ENCODE results near the gene BICC1. TPM values are rescaled to one million over a fixed set of nuclear protein-coding genes. Genes with fewer than 3 reads are reported as not detected.

BICC1 gene
- total and polyA plus RNA-seq, 4 donors: 0.82 to 6.1 (median 4.5) TPM

- no peak for DNase-seq (ENCODE audit: low spot score)
- WGBS: 85% methylated on average over 4 of the region's 4 CpGs
- Histone ChIP-seq H3K9ac (ENCODE audit: low read depth in 1 of 2, low read length in 2 of 2) (no peak overlapping the region), H3K27me3 (ENCODE audit: control insufficient read depth in 4 of 4, insufficient read depth in 4 of 4, low read length in 3 of 4) (no peaks in the 10 kb centered on the region), H3K36me3 (ENCODE audit: control insufficient read depth in 4 of 4, insufficient read depth in 3 of 4, low read depth in 1 of 4, low read length in 3 of 4) (no peaks in the 10 kb centered on the region), H3K4me1 (ENCODE audit: control insufficient read depth in 4 of 4, insufficient read depth in 4 of 4, low read length in 3 of 4) (no peaks in the 10 kb centered on the region), H3K27ac (ENCODE audit: low read depth in 1 of 2, low read length in 2 of 2) (no peak overlapping the region), H3K9me3 (ENCODE audit: control insufficient read depth in 4 of 4, low read length in 3 of 4) (peaks cover 0 to 1% (median 0%) of the 10 kb centered on the region in 4 donors), H3K4me3 (ENCODE audit: low read depth in 1 of 3, low read length in 3 of 3) (no peak overlapping the region)
- TF ChIP-seq NR2F2 (IDR thresholded peaks at IDR 0.05): no peak
Observed at GRCh38 chr10:58632216-58632615, 119.5 kb downstream of the BICC1 start.

GRCh38 chr10:58637352-58637751, 124.7 kb downstream of the BICC1 start:
- WGBS: 45% methylated on average over 5 of the region's 5 CpGs

More at GRCh38 chr10:58637352-58637751, 124.7 kb downstream of the BICC1 start:
- no peaks in the 10 kb centered on the region for H3K36me3 ChIP-seq (ENCODE audit: control insufficient read depth in 4 of 4, insufficient read depth in 3 of 4, low read depth in 1 of 4, low read length in 3 of 4)
- no peaks in the 10 kb centered on the region for H3K9me3 ChIP-seq (ENCODE audit: control insufficient read depth in 4 of 4, low read length in 3 of 4)
- no peak overlapping the region for H3K4me3 ChIP-seq (ENCODE audit: low read depth in 1 of 3, low read length in 3 of 3)
- H3K4me1 ChIP-seq (ENCODE audit: control insufficient read depth in 4 of 4, insufficient read depth in 4 of 4, low read length in 3 of 4): no peaks in the 10 kb centered on the region
- H3K27me3 ChIP-seq (ENCODE audit: control insufficient read depth in 4 of 4, insufficient read depth in 4 of 4, low read length in 3 of 4): no peaks in the 10 kb centered on the region
- H3K9ac ChIP-seq (ENCODE audit: low read depth in 1 of 2, low read length in 2 of 2): no peak overlapping the region
- TF ChIP-seq JUND (IDR thresholded peaks at IDR 0.05) (no peak), ZBTB33 (IDR thresholded peaks at IDR 0.05) (no peak), TAF1 (conservative IDR thresholded peaks at IDR 0.05) (no peak), HNF4A (conservative IDR thresholded peaks at IDR 0.05) (no peak), FOXA1 (IDR thresholded peaks at IDR 0.05) (no peak), YY1 (IDR thresholded peaks at IDR 0.05) (no peak), FOXA2 (IDR thresholded peaks at IDR 0.05) (no peak), SP1 (IDR thresholded peaks at IDR 0.05) (no peak), RXRA (IDR thresholded peaks at IDR 0.05) (no peak), RAD21 (IDR thresholded peaks at IDR 0.05) (no peak), EGR1 (IDR thresholded peaks at IDR 0.05; ENCODE audit: low read depth in 2 of 2) (no peak), NR2F2 (IDR thresholded peaks at IDR 0.05) (no peak), GABPA (IDR thresholded peaks at IDR 0.05 in 1 of 2, conservative IDR thresholded peaks at IDR 0.05 in 1 of 2) (no peak)
- TF ChIP-seq, protein P1, sequence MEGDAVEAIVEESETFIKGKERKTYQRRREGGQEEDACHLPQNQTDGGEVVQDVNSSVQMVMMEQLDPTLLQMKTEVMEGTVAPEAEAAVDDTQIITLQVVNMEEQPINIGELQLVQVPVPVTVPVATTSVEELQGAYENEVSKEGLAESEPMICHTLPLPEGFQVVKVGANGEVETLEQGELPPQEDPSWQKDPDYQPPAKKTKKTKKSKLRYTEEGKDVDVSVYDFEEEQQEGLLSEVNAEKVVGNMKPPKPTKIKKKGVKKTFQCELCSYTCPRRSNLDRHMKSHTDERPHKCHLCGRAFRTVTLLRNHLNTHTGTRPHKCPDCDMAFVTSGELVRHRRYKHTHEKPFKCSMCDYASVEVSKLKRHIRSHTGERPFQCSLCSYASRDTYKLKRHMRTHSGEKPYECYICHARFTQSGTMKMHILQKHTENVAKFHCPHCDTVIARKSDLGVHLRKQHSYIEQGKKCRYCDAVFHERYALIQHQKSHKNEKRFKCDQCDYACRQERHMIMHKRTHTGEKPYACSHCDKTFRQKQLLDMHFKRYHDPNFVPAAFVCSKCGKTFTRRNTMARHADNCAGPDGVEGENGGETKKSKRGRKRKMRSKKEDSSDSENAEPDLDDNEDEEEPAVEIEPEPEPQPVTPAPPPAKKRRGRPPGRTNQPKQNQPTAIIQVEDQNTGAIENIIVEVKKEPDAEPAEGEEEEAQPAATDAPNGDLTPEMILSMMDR (IDR thresholded peaks at IDR 0.05; ENCODE audit: low read depth, low read length, missing input control): no peak
- TF ChIP-seq, protein P2, sequence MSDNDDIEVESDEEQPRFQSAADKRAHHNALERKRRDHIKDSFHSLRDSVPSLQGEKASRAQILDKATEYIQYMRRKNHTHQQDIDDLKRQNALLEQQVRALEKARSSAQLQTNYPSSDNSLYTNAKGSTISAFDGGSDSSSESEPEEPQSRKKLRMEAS (IDR thresholded peaks at IDR 0.05): no peak
- TF ChIP-seq, protein P3, sequence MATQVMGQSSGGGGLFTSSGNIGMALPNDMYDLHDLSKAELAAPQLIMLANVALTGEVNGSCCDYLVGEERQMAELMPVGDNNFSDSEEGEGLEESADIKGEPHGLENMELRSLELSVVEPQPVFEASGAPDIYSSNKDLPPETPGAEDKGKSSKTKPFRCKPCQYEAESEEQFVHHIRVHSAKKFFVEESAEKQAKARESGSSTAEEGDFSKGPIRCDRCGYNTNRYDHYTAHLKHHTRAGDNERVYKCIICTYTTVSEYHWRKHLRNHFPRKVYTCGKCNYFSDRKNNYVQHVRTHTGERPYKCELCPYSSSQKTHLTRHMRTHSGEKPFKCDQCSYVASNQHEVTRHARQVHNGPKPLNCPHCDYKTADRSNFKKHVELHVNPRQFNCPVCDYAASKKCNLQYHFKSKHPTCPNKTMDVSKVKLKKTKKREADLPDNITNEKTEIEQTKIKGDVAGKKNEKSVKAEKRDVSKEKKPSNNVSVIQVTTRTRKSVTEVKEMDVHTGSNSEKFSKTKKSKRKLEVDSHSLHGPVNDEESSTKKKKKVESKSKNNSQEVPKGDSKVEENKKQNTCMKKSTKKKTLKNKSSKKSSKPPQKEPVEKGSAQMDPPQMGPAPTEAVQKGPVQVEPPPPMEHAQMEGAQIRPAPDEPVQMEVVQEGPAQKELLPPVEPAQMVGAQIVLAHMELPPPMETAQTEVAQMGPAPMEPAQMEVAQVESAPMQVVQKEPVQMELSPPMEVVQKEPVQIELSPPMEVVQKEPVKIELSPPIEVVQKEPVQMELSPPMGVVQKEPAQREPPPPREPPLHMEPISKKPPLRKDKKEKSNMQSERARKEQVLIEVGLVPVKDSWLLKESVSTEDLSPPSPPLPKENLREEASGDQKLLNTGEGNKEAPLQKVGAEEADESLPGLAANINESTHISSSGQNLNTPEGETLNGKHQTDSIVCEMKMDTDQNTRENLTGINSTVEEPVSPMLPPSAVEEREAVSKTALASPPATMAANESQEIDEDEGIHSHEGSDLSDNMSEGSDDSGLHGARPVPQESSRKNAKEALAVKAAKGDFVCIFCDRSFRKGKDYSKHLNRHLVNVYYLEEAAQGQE (IDR thresholded peaks at IDR 0.05): no peak
- no peak overlapping the region for H3K27ac ChIP-seq (ENCODE audit: low read depth in 1 of 2, low read length in 2 of 2)
- no peak for DNase-seq (ENCODE audit: low spot score)

Data from liver (tissue), 9 donors.